Peyer's patch (tissue), 4 donors: ENCODE data around the gene GRPEL1. TPM values are rescaled to one million over a fixed set of nuclear protein-coding genes. Genes with fewer than 3 reads are reported as not detected.

ENCODE experiments used
- DNase-seq, 3 donors: peaks; one replicate each; pipeline ENCODE4 v3.0.0-alpha.2; 2017 to 2019
- H3K27ac ChIP-seq, 4 donors: fragments of 200-600 bp; sonication (generic); one replicate each; pipeline ENCODE4 v1.5.1; 2016 to 2019
- H3K27me3 ChIP-seq, 2 donors: fragments of 200-600 bp; sonication (generic); one replicate each; pipeline ENCODE4 v1.5.1; 2019
- H3K36me3 ChIP-seq, 3 donors: fragments of 200-600 bp; sonication (generic); one replicate each; pipeline ENCODE4 v1.5.1; 2016 to 2019
- H3K4me1 ChIP-seq, 4 donors: fragments of 200-600 bp; sonication (generic); one replicate each; pipeline ENCODE4 v1.5.1; 2016 to 2019
- H3K4me3 ChIP-seq, 4 donors: fragments of 200-600 bp; sonication (generic); 1 replicate in 3 of 4; 2 replicates in 1 of 4; pipeline ENCODE4 v1.5.1; 2016 to 2019; ENCODE audit warnings: mild to moderate bottlenecking in 1 of 4
- H3K9me3 ChIP-seq, 4 donors: fragments of 200-600 bp; sonication (generic); one replicate each; pipeline ENCODE4 v1.5.1; 2016 to 2019; ENCODE audit warnings: mild to moderate bottlenecking in 1 of 4
- POLR2A ChIP-seq, 2 donors: fragments of 450-650 bp; IDR thresholded peaks; one replicate each; pipeline ENCODE4 v1.5.1; 2017; ENCODE audit warnings: antibody characterized with exemption in 2 of 2, mild to moderate bottlenecking in 2 of 2, moderate library complexity in 2 of 2
- total RNA-seq, 4 donors: library from RNA; depleted of rRNA; stranded (reverse); fragments of >200 nt; gene quantifications; one replicate each; pipeline ENCODE4 v1.1.0, GENCODE V29; 2016
- TF ChIP-seq, protein P1 (sequence below), 6 experiments: fragments of 450-650 bp in 4 of 6; fragments of 200-600 bp in 2 of 6; sonication (generic) in 1 of 6; IDR thresholded peaks; one replicate each; pipeline ENCODE4 v1.5.1; 2017 to 2019; ENCODE audit warnings: antibody characterized with exemption in 6 of 6, mild to moderate bottlenecking in 3 of 6, moderate library complexity in 1 of 6

Gene GRPEL1
- total RNA-seq, 4 donors from 2014 or later, result 13.2 to 35.4 (median 17.8) TPM

- H3K4me1 ChIP-seq, result no peaks in the 10 kb centered on the region
- peaks cover 0 to 93% (median 0%) of the 10 kb centered on the region in 3 donors for H3K36me3 ChIP-seq
Observed at GRCh38 chr4:7024336-7024890, 43.5 kb downstream of the GRPEL1 start.

DNA sequence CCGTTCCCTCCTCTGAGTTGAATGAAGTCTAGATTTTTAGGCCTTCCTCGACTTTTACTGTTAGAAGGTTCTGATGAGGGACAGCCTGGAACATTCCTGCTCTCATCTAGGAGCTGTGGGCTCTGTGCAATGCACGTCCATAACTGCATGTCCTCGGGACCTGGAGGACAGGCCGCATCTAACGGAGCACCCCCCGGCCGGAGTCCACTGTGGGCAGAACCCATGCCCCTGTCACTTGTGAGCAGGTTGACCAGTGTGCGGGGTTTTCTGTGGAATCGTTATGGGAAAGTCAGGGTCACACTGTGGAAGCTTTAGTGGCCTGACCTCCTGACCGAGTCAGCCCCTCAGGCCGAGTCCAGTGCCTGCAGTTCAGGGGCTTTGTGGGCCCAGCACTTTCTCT, 44.0 kb downstream of the GRPEL1 start:
- no peak for TF ChIP-seq POLR2A (IDR thresholded peaks at IDR 0.05)
- TF ChIP-seq, protein P1, sequence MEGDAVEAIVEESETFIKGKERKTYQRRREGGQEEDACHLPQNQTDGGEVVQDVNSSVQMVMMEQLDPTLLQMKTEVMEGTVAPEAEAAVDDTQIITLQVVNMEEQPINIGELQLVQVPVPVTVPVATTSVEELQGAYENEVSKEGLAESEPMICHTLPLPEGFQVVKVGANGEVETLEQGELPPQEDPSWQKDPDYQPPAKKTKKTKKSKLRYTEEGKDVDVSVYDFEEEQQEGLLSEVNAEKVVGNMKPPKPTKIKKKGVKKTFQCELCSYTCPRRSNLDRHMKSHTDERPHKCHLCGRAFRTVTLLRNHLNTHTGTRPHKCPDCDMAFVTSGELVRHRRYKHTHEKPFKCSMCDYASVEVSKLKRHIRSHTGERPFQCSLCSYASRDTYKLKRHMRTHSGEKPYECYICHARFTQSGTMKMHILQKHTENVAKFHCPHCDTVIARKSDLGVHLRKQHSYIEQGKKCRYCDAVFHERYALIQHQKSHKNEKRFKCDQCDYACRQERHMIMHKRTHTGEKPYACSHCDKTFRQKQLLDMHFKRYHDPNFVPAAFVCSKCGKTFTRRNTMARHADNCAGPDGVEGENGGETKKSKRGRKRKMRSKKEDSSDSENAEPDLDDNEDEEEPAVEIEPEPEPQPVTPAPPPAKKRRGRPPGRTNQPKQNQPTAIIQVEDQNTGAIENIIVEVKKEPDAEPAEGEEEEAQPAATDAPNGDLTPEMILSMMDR (IDR thresholded peaks at IDR 0.05), result no peak
- Histone ChIP-seq H3K9me3 (no peaks in the 10 kb centered on the region), H3K27me3 (no peaks in the 10 kb centered on the region), H3K4me3 (no peak overlapping the region), H3K36me3 (peaks cover 0 to 93% (median 0%) of the 10 kb centered on the region in 3 donors), H3K27ac (no peak overlapping the region), H3K4me1 (no peaks in the 10 kb centered on the region)
- no peak for DNase-seq

More at GRCh38 chr4:7024336-7024890, 43.5 kb downstream of the GRPEL1 start:
- DNase-seq, result no peak
- no peak overlapping the region for H3K4me3 ChIP-seq
- no peaks in the 10 kb centered on the region for H3K27me3 ChIP-seq
- H3K9me3 ChIP-seq, result no peaks in the 10 kb centered on the region
- no peak for TF ChIP-seq POLR2A (IDR thresholded peaks at IDR 0.05)
- H3K27ac ChIP-seq, result no peak overlapping the region

- no peak for DNase-seq
- Histone ChIP-seq H3K4me3 (no peak overlapping the region), H3K27me3 (no peaks in the 10 kb centered on the region), H3K27ac (no peak overlapping the region), H3K4me1 (no peaks in the 10 kb centered on the region), H3K36me3 (peaks cover 0 to 90% (median 0%) of the 10 kb centered on the region in 3 donors), H3K9me3 (no peaks in the 10 kb centered on the region)
- no peak for TF ChIP-seq POLR2A (IDR thresholded peaks at IDR 0.05)
- TF ChIP-seq, protein P1 (IDR thresholded peaks at IDR 0.05), result no peak
Observed at GRCh38 chr4:7023486-7023885, 44.4 kb downstream of the GRPEL1 start.

- H3K27ac ChIP-seq, result no peak overlapping the region
- H3K36me3 ChIP-seq, result peaks cover 0 to 88% (median 0%) of the 10 kb centered on the region in 3 donors
- no peaks in the 10 kb centered on the region for H3K4me1 ChIP-seq
- H3K27me3 ChIP-seq, result no peaks in the 10 kb centered on the region
- no peak for DNase-seq
- no peak overlapping the region for H3K4me3 ChIP-seq
- no peaks in the 10 kb centered on the region for H3K9me3 ChIP-seq
- TF ChIP-seq, protein P1 (IDR thresholded peaks at IDR 0.05), result no peak
- no peak for TF ChIP-seq POLR2A (IDR thresholded peaks at IDR 0.05)
Observed at GRCh38 chr4:7021930-7022664, 45.8 kb downstream of the GRPEL1 start.

- Histone ChIP-seq H3K4me3 (no peak overlapping the region), H3K4me1 (no peaks in the 10 kb centered on the region), H3K27ac (no peak overlapping the region), H3K9me3 (no peaks in the 10 kb centered on the region), H3K27me3 (no peaks in the 10 kb centered on the region), H3K36me3 (peaks cover 0 to 88% (median 0%) of the 10 kb centered on the region in 3 donors)
- DNase-seq, result no peak
- TF ChIP-seq POLR2A (IDR thresholded peaks at IDR 0.05), result no peak
- TF ChIP-seq, protein P1 (IDR thresholded peaks at IDR 0.05), result no peak
Observed at GRCh38 chr4:7021355-7021754, 46.5 kb downstream of the GRPEL1 start.

DNA sequence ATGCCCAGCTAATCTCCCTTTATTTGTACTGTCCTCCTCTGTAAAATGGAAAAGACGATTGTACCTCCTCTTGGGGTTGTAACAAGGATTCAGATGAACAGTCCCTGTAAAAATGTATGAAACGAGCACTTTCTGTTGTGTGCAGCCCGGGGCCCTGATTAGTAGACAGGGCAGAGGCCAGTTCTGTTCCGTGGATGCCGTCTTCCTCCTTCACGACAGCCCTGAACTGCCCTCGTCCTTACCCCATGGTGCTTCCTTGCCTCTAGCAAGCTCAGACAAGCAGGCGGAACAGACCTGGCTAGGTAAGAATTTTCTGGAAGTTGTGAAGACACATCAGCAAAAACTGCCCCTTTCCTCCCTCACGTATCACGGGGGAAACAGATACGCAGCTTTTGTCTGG, 47.0 kb downstream of the GRPEL1 start:
- H3K36me3 ChIP-seq, result peaks cover 0 to 88% (median 0%) of the 10 kb centered on the region in 3 donors

More for the DNA sequence above, 47.0 kb downstream of the GRPEL1 start:
- no peak overlapping the region for H3K27ac ChIP-seq
- H3K9me3 ChIP-seq, result no peaks in the 10 kb centered on the region
- TF ChIP-seq, protein P1 (IDR thresholded peaks at IDR 0.05), result no peak
- TF ChIP-seq POLR2A (IDR thresholded peaks at IDR 0.05), result no peak
- H3K27me3 ChIP-seq, result no peaks in the 10 kb centered on the region
- no peak for DNase-seq
- no peaks in the 10 kb centered on the region for H3K4me1 ChIP-seq
- H3K4me3 ChIP-seq, result no peak overlapping the region
